Measurements from ENCODE around the gene GPR50. TPM values are rescaled to one million over a fixed set of nuclear protein-coding genes. Genes with fewer than 3 reads are reported as not detected.

GPR50 gene
- total and polyA plus RNA-seq, 2 of the 4 experiments (the other 2 are of a cell fraction): not detected

DNA sequence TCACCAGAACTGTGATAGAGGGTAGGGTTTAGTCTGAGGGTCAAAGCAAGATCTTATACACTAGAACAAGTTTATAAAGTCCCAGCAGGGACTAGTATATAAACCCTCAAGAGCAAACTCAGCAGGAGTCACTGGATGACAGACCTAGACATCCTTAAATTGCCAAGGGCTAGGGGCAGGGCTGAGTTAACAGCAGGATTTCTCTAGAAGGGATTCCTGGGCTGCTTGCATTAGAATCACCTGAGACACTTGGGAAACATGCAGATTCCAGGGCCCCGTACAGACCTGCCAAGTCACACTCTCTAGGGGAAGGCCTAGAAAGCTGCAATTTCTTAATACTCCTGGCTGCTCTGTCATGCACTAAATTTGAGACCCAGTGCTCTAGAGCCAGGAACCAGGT is 6.6 kb upstream of the GPR50 start:
- Histone ChIP-seq H3K56ac (ENCODE audit: extremely low read depth, insufficient read depth, low read length) (no peak overlapping the region), H3K9me1 (ENCODE audit: insufficient read depth, low read length) (no peaks in the 10 kb centered on the region), H3K4me2 (ENCODE audit: low read depth, low read length) (no peak overlapping the region), H3K4me1 (ENCODE audit: control insufficient read depth, insufficient read depth, low read length) (no peaks in the 10 kb centered on the region), H3K27me3 (ENCODE audit: control insufficient read depth, insufficient read depth, low read length) (no peaks in the 10 kb centered on the region), H3K9ac (ENCODE audit: low read depth, low read length) (no peak overlapping the region), H3K9me3 (ENCODE audit: control insufficient read depth, insufficient read depth, low read length) (no peaks in the 10 kb centered on the region), H4K8ac (ENCODE audit: low read depth in 2 of 2, low read length in 2 of 2) (no peak overlapping the region), H2AK9ac (replicated peaks; ENCODE audit: low read depth, low read length, poor library complexity) (no peak overlapping the region), H3K36me3 (ENCODE audit: control insufficient read depth, insufficient read depth, low read length) (no peaks in the 10 kb centered on the region), H2AFZ (replicated peaks; ENCODE audit: low read length, poor library complexity) (no peak overlapping the region), H2BK5ac (ENCODE audit: low read depth, low read length, poor library complexity, severe bottlenecking) (no peak overlapping the region), H3K27ac (ENCODE audit: insufficient read depth, low read length) (no peak overlapping the region), H3K14ac (replicated peaks; ENCODE audit: low read depth, low read length) (no peak overlapping the region), H2BK15ac (ENCODE audit: low read depth, low read length) (no peak overlapping the region), H2BK120ac (ENCODE audit: low read depth, low read length) (no peak overlapping the region), H3K4me3 (ENCODE audit: insufficient read depth, low read depth, low read length) (no peak overlapping the region), H2BK20ac (ENCODE audit: low read depth, low read length) (no peak overlapping the region), H3K23ac (ENCODE audit: low read depth, low read length) (no peak overlapping the region), H3K79me1 (ENCODE audit: low read depth in 1 of 2, low read length in 2 of 2) (no peaks in the 10 kb centered on the region), H2AK5ac (ENCODE audit: low read depth, low read length) (no peak overlapping the region), H3K18ac (ENCODE audit: low read depth, low read length) (no peak overlapping the region), H4K91ac (ENCODE audit: insufficient read depth, low read depth, low read length) (no peak overlapping the region), H3K4ac (ENCODE audit: low read depth, low read length) (no peak overlapping the region), H4K5ac (ENCODE audit: low read depth, low read length) (no peak overlapping the region), H4K20me1 (ENCODE audit: insufficient read depth, low read length) (no peaks in the 10 kb centered on the region)
- intact Hi-C loops (cut with micrococcal nuclease) (no loop called here), in situ Hi-C loops (cut with MboI; ENCODE audit: low sequenced_read_pairs) (loop anchor here (25.0 kb wide), 2 partner anchors 518 to 1643 kb away; partner anchors contain the start of gene PRRG3), dilution Hi-C loops (cut with HindIII; ENCODE audit: low sequenced_read_pairs, unreplicated experiment) (no loop called here)
- 75% methylated on average over 1 of the region's 1 CpG; no CpG with 5 or more reads in 1 of the 2 experiments for WGBS, 2 experiments (ENCODE audit: extremely low coverage in 2 of 2, insufficient read length in 1 of 2)
- no TSS peak for BruUV-seq (replicated peaks)
- no peak for ATAC-seq (ENCODE audit: low read depth)
- no peak for DNase-seq
- ChIA-PET POLR2A (ENCODE audit: unreplicated experiment) (no interaction called here), CTCF (no interaction called here)
- no peak for TF ChIP-seq BHLHE40 (IDR thresholded peaks at IDR 0.05; ENCODE audit: low read depth, low read length)
- TF ChIP-seq NFE2L2 (IDR thresholded peaks at IDR 0.05; ENCODE audit: low read depth, low read length): no peak
- no peak for TF ChIP-seq MXI1 (IDR thresholded peaks at IDR 0.05; ENCODE audit: borderline replicate concordance, low read depth, low read length)
- no peak for TF ChIP-seq SMC3 (IDR thresholded peaks at IDR 0.05; ENCODE audit: low read depth, low read length)
- TF ChIP-seq, protein P1, sequence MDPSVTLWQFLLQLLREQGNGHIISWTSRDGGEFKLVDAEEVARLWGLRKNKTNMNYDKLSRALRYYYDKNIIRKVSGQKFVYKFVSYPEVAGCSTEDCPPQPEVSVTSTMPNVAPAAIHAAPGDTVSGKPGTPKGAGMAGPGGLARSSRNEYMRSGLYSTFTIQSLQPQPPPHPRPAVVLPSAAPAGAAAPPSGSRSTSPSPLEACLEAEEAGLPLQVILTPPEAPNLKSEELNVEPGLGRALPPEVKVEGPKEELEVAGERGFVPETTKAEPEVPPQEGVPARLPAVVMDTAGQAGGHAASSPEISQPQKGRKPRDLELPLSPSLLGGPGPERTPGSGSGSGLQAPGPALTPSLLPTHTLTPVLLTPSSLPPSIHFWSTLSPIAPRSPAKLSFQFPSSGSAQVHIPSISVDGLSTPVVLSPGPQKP (IDR thresholded peaks at IDR 0.05; ENCODE audit: borderline replicate concordance, low read depth, low read length): no peak
- TF ChIP-seq, protein P2, sequence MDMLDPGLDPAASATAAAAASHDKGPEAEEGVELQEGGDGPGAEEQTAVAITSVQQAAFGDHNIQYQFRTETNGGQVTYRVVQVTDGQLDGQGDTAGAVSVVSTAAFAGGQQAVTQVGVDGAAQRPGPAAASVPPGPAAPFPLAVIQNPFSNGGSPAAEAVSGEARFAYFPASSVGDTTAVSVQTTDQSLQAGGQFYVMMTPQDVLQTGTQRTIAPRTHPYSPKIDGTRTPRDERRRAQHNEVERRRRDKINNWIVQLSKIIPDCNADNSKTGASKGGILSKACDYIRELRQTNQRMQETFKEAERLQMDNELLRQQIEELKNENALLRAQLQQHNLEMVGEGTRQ (IDR thresholded peaks at IDR 0.05; ENCODE audit: low read depth, low read length): no peak
- no peak for TF ChIP-seq CEBPB (IDR thresholded peaks at IDR 0.05; ENCODE audit: low read depth, low read length)
- no peak for TF ChIP-seq CHD1 (IDR thresholded peaks at IDR 0.05; ENCODE audit: low read depth, low read length)
- TF ChIP-seq RCOR1 (IDR thresholded peaks at IDR 0.05; ENCODE audit: insufficient replicate concordance, low read length): no peak
- no peak for TF ChIP-seq RFX5 (IDR thresholded peaks at IDR 0.05; ENCODE audit: low read depth, low read length)
- TF ChIP-seq MAFK (IDR thresholded peaks at IDR 0.05; ENCODE audit: low read depth, low read length): no peak

Measured in IMR-90 (cell line).